Mesendoderm (in vitro differentiated cells): ENCODE data around the gene PPM1M.

ENCODE experiments used
- DNase-seq: peaks from one replicate; pipeline ENCODE4 v3.0.0; 2013
- H2AK5ac ChIP-seq: 2 replicates; pipeline ENCODE4 v1.6.1; 2013; ENCODE audit warnings: low read length, inconsistent platforms
- H2BK120ac ChIP-seq: 2 replicates; pipeline ENCODE4 v1.6.1; 2013; ENCODE audit warnings: low read depth, mild to moderate bottlenecking, low read length, moderate library complexity, mixed read lengths
- H2BK15ac ChIP-seq: replicated peaks from 2 replicates; pipeline ENCODE4 v1.6.1; 2013; ENCODE audit warnings: low read depth, mild to moderate bottlenecking, moderate library complexity
- H2BK5ac ChIP-seq: 2 replicates; pipeline ENCODE4 v1.6.1; 2013; ENCODE audit warnings: low read length, inconsistent platforms
- H3K18ac ChIP-seq: 2 replicates; pipeline ENCODE4 v1.6.1; 2013; ENCODE audit warnings: mild to moderate bottlenecking, low read length, mixed read lengths
- H3K23ac ChIP-seq: one replicate; pipeline ENCODE4 v1.6.1; 2013; ENCODE audit warnings: low read length
- H3K27ac ChIP-seq: 2 replicates; pipeline ENCODE4 v1.5.1; 2013; ENCODE audit warnings: low read depth, mild to moderate bottlenecking, inconsistent platforms, low read length, moderate library complexity
- H3K27me3 ChIP-seq: 2 replicates; pipeline ENCODE4 v1.6.1; 2013; ENCODE audit warnings: low read length, control low read depth, mild to moderate bottlenecking, inconsistent platforms; ENCODE audit not compliant: insufficient read depth, poor library complexity
- H3K36me3 ChIP-seq: 2 replicates; pipeline ENCODE4 v1.6.1; 2013; ENCODE audit warnings: low read length, inconsistent platforms; ENCODE audit not compliant: control insufficient read depth, insufficient read depth
- H3K4ac ChIP-seq: one replicate; pipeline ENCODE4 v1.6.1; 2013; ENCODE audit warnings: low read depth, mild to moderate bottlenecking, low read length, moderate library complexity
- H3K4me1 ChIP-seq: 2 replicates; pipeline ENCODE4 v1.6.1; 2013; ENCODE audit warnings: low read depth, low read length, inconsistent platforms; ENCODE audit not compliant: control insufficient read depth
- H3K4me2 ChIP-seq: 2 replicates; pipeline ENCODE4 v1.6.1; 2013; ENCODE audit warnings: low read length
- H3K4me3 ChIP-seq: 2 replicates; pipeline ENCODE4 v1.5.1; 2013; ENCODE audit warnings: mild to moderate bottlenecking, low read length
- H3K56ac ChIP-seq: one replicate; pipeline ENCODE4 v1.6.1; 2013; ENCODE audit warnings: low read length
- H3K79me1 ChIP-seq: 2 replicates; pipeline ENCODE4 v1.6.1; 2013; ENCODE audit warnings: low read length, inconsistent platforms
- H3K79me2 ChIP-seq: 2 replicates; pipeline ENCODE4 v1.6.1; 2013; ENCODE audit warnings: mild to moderate bottlenecking, low read length; ENCODE audit not compliant: control insufficient read depth, insufficient read depth
- H3K9ac ChIP-seq: 2 replicates; pipeline ENCODE4 v1.6.1; 2013; ENCODE audit warnings: low read length, inconsistent platforms
- H4K5ac ChIP-seq: one replicate; pipeline ENCODE4 v1.6.1; 2013; ENCODE audit warnings: low read length
- H4K8ac ChIP-seq: one replicate; pipeline ENCODE4 v1.6.1; 2013; ENCODE audit warnings: low read depth, mild to moderate bottlenecking, control low read depth, low read length, moderate library complexity
- WGBS: extraction: QIAGEN DNeasy Blood & Tissue Kit; methylation state at CpG from one replicate; pipeline ENCODE4 v1.1.7; 2013; ENCODE audit warnings: low lambda C conversion rate, missing lambda C conversion rate; ENCODE audit not compliant: insufficient coverage; ENCODE audit errors: extremely low coverage; 5-methylcytosine and 5-hydroxymethylcytosine counted together

The PPM1M gene

GRCh38 chr3:52289747-52290595 lies 44.4 kb downstream of the PPM1M start:
- H3K79me1 ChIP-seq, result peaks cover 2% of the 10 kb centered on the region
- H3K4me1 ChIP-seq, result peaks cover 4% of the 10 kb centered on the region

GRCh38 chr3:52290596-52291507 lies 45.3 kb downstream of the PPM1M start:
- Histone ChIP-seq H3K4me3 (no peak overlapping the region), H4K5ac (no peak overlapping the region), H3K79me1 (peaks cover 2% of the 10 kb centered on the region), H3K27me3 (no peaks in the 10 kb centered on the region), H3K4me2 (no peak overlapping the region), H2BK120ac (no peak overlapping the region), H3K9ac (no peak overlapping the region), H4K8ac (no peak overlapping the region), H3K79me2 (no peaks in the 10 kb centered on the region), H2AK5ac (no peak overlapping the region), H3K4ac (no peak overlapping the region), H3K23ac (no peak overlapping the region), H3K27ac (no peak overlapping the region), H2BK5ac (no peak overlapping the region), H3K4me1 (peaks cover 4% of the 10 kb centered on the region), H3K18ac (no peak overlapping the region), H2BK15ac (no peak overlapping the region), H3K56ac (no peak overlapping the region), H3K36me3 (no peaks in the 10 kb centered on the region)
- no CpG with 5 or more reads among the region's 23 CpGs for WGBS
- no peak for DNase-seq

More at GRCh38 chr3:52289747-52290595, 44.4 kb downstream of the PPM1M start:
- no peak overlapping the region for H3K4me2 ChIP-seq
- no peak overlapping the region for H2AK5ac ChIP-seq
- H2BK15ac ChIP-seq, result no peak overlapping the region
- H3K4me3 ChIP-seq, result no peak overlapping the region
- no peak overlapping the region for H2BK5ac ChIP-seq
- no peak overlapping the region for H3K18ac ChIP-seq
- H2BK120ac ChIP-seq, result no peak overlapping the region
- H3K79me2 ChIP-seq, result no peaks in the 10 kb centered on the region
- no peak overlapping the region for H3K27ac ChIP-seq
- no peaks in the 10 kb centered on the region for H3K36me3 ChIP-seq
- no peak overlapping the region for H3K4ac ChIP-seq
- H4K8ac ChIP-seq, result no peak overlapping the region
- no CpG with 5 or more reads among the region's 15 CpGs for WGBS
- no peak overlapping the region for H4K5ac ChIP-seq
- H3K9ac ChIP-seq, result no peak overlapping the region
- no peak overlapping the region for H3K56ac ChIP-seq
- no peak for DNase-seq
- no peak overlapping the region for H3K23ac ChIP-seq
- H3K27me3 ChIP-seq, result no peaks in the 10 kb centered on the region

GRCh38 chr3:52291508-52292181 lies 46.1 kb downstream of the PPM1M start:
- H3K4me1 ChIP-seq, result peaks cover 4% of the 10 kb centered on the region
- no peak overlapping the region for H4K8ac ChIP-seq
- no peak overlapping the region for H2BK120ac ChIP-seq
- no peak overlapping the region for H3K18ac ChIP-seq
- H4K5ac ChIP-seq, result no peak overlapping the region
- no peaks in the 10 kb centered on the region for H3K79me2 ChIP-seq
- H3K27me3 ChIP-seq, result no peaks in the 10 kb centered on the region
- no peak overlapping the region for H3K56ac ChIP-seq
- no peak overlapping the region for H3K23ac ChIP-seq
- no peaks in the 10 kb centered on the region for H3K36me3 ChIP-seq
- H2AK5ac ChIP-seq, result no peak overlapping the region
- no peak overlapping the region for H3K4ac ChIP-seq
- no peak for DNase-seq
- H3K4me3 ChIP-seq, result no peak overlapping the region
- peaks cover 2% of the 10 kb centered on the region for H3K79me1 ChIP-seq
- no peak overlapping the region for H2BK15ac ChIP-seq
- no peak overlapping the region for H3K4me2 ChIP-seq
- WGBS, result no CpG with 5 or more reads among the region's 7 CpGs
- no peak overlapping the region for H3K27ac ChIP-seq
- no peak overlapping the region for H2BK5ac ChIP-seq
- no peak overlapping the region for H3K9ac ChIP-seq

GRCh38 chr3:52292247-52293065 lies 46.9 kb downstream of the PPM1M start:
- H3K27me3 ChIP-seq, result no peaks in the 10 kb centered on the region
- H3K4me1 ChIP-seq, result no peaks in the 10 kb centered on the region
- no peak for DNase-seq
- no peak overlapping the region for H3K18ac ChIP-seq
- no peak overlapping the region for H2AK5ac ChIP-seq
- H3K79me2 ChIP-seq, result no peaks in the 10 kb centered on the region
- no CpG with 5 or more reads among the region's 20 CpGs for WGBS
- no peak overlapping the region for H3K27ac ChIP-seq
- no peak overlapping the region for H2BK120ac ChIP-seq
- H2BK5ac ChIP-seq, result no peak overlapping the region
- H3K23ac ChIP-seq, result no peak overlapping the region
- no peak overlapping the region for H4K5ac ChIP-seq
- H3K4me2 ChIP-seq, result no peak overlapping the region
- no peak overlapping the region for H4K8ac ChIP-seq
- no peak overlapping the region for H3K9ac ChIP-seq
- no peak overlapping the region for H3K4me3 ChIP-seq
- no peaks in the 10 kb centered on the region for H3K36me3 ChIP-seq
- H3K4ac ChIP-seq, result no peak overlapping the region
- no peak overlapping the region for H3K56ac ChIP-seq
- no peak overlapping the region for H2BK15ac ChIP-seq
- no peaks in the 10 kb centered on the region for H3K79me1 ChIP-seq
